Stimulated activated naive CD8-positive, alpha-beta T cell treated with anti-CD3 and anti-CD28 coated beads, Interleukin-15, amount 100 ng/mL, for 72 hours (primary cell): ENCODE results near the gene MCM3AP.
A peak's percentile ranks its signal among the peaks of the same experiment; 100 is the strongest.
"Not testable (repeated sequence)": the region's sequence is repeated elsewhere in the genome, so short reads cannot be mapped to it uniquely, and the experiment has no call there.

Experiments used
- ATAC-seq: fragments of 150-1000 bp; cut with Tn5 transposase; 2 replicates; pipeline ENCODE4 v1.10.0; 2021; ENCODE audit warnings: mild to moderate bottlenecking, moderate library complexity
- DNase-seq, 2 donors: peaks; one replicate each; pipeline ENCODE4 v3.0.0; 2021 to 2022
- H3K27ac Mint-ChIP-seq, 2 donors: one replicate each; pipeline ENCODE4 v1.8.0; 2022; ENCODE audit warnings: mild to moderate bottlenecking in 2 of 2, mixed read lengths in 2 of 2, moderate library complexity in 2 of 2
- H3K27me3 Mint-ChIP-seq: one replicate; pipeline ENCODE4 v1.8.0; 2022; ENCODE audit warnings: mixed read lengths
- H3K4me1 Mint-ChIP-seq: one replicate; pipeline ENCODE4 v1.8.0; 2022; ENCODE audit warnings: mild to moderate bottlenecking, mixed read lengths
- H3K4me3 Mint-ChIP-seq, 2 donors: one replicate each; pipeline ENCODE4 v1.8.0; 2022; ENCODE audit warnings: mild to moderate bottlenecking in 2 of 2, mixed read lengths in 2 of 2, moderate library complexity in 1 of 2
- H3K9me3 Mint-ChIP-seq, 2 donors: one replicate each; pipeline ENCODE4 v1.8.0; 2022; ENCODE audit warnings: mixed read lengths in 2 of 2

Gene MCM3AP

DNA sequence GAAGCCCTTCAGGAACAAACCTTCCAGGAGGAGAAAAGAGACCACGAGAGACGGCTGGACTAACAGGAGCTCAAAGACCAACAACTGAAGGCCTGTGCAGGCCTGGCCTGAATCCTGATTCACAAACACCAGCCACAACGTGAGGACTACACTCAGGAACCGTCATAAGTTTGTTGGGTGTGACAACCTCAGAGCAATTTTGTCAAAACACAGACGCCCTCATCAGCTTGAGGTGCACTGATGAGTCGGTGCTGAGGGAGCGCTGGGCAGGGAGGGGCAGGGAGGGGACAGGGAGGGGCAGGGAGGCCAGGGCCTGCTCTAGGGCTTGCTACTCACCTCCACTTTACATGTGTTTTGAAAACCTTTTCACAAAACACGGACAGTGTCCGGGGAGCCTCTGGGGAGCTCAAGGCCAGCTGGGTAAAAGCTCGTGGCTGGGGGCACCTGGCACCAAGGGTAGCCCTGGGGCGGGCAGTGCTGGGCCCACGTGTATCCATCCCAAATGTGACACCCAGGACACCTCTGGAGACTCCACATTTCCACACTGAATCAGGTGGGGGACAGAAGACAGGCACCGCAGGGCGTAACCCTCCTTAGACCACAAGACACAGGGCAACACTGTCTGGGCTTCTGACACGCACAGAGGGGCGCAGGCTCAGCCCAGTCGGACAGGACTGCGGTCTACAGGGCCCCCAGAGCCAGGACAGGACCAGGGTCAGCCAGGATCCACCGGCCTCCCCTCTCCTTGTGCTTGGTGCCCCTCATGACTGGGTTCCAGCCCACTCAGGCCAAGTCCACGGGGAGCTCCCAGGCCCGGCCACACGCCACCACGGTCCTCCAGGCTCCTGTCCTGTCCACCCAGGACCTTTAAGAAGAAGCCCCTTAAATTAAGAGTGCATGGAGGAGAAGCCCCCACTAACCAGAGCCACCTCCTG, 73.4 kb downstream of the MCM3AP start:
- no peak for DNase-seq
- no peaks in the 10 kb centered on the region for H3K4me1 Mint-ChIP-seq
- ATAC-seq: no peak
- H3K9me3 Mint-ChIP-seq: no peaks in the 10 kb centered on the region
- H3K27ac Mint-ChIP-seq: no peak overlapping the region
- H3K27me3 Mint-ChIP-seq: no peaks in the 10 kb centered on the region
- H3K4me3 Mint-ChIP-seq: no peak overlapping the region

- Mint-ChIP-seq H3K4me3 (no peak overlapping the region), H3K4me1 (no peaks in the 10 kb centered on the region), H3K27me3 (no peaks in the 10 kb centered on the region), H3K9me3 (no peaks in the 10 kb centered on the region), H3K27ac (peak overlapping the region in 1 of 2 donors; percentile 79)
- DNase-seq (no peak), ATAC-seq (no peak)
Observed at GRCh38 chr21:46211376-46211775, 74.0 kb downstream of the MCM3AP start.

DNA sequence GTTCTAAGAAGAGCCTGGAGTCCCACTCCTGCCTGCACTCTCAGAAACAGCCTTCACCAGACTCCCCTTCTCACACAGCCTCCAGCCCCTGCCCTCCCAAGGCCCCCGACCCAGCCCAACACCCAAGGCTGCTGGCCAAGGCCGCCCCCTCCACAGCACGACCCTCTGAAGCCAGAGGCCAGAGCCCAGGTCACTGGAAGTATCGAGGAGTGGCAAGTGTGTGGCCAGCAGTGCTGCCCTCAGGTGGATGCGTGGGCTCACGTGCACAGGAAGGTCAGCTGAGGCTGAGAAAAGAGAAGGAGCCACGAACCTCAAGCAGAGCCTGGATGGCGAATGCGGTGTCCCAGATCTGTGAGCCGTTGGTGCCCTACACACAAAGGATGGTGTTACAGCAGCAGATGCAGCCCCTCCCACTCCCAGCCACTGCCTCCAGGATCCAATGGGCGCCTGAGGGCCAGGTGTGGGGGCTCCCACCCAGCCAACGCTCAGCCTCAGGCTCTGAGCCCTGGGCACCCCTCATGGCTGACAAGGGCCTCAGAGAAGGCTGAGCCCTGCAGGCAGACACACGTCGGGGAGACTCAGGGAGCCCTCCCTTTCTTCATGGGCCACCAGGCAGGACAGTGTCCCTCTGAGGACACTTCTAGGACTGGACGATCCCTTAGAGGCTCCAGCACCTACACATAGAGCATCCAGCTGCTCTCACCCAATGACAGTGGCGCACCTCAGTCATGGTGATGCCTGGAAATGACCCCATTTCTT, 74.9 kb downstream of the MCM3AP start:
- DNase-seq (no peak), ATAC-seq (no peak)
- no peaks in the 10 kb centered on the region for H3K4me1 Mint-ChIP-seq
- no peaks in the 10 kb centered on the region for H3K9me3 Mint-ChIP-seq
- no peak overlapping the region for H3K4me3 Mint-ChIP-seq
- H3K27ac Mint-ChIP-seq: no peak overlapping the region
- H3K27me3 Mint-ChIP-seq: no peaks in the 10 kb centered on the region

GRCh38 chr21:46208761-46209721, 76.4 kb downstream of the MCM3AP start:
- H3K9me3 Mint-ChIP-seq: no peaks in the 10 kb centered on the region
- no peak overlapping the region for H3K4me3 Mint-ChIP-seq

GRCh38 chr21:46207920-46208591, 77.4 kb downstream of the MCM3AP start:
- Mint-ChIP-seq H3K4me1 (no peaks in the 10 kb centered on the region), H3K4me3 (no peak overlapping the region), H3K9me3 (no peaks in the 10 kb centered on the region), H3K27ac (peak overlapping the region in 1 of 2 donors; percentile 19), H3K27me3 (no peaks in the 10 kb centered on the region)
- peak; percentile 57 for ATAC-seq
- no peak for DNase-seq

More at GRCh38 chr21:46208761-46209721, 76.4 kb downstream of the MCM3AP start:
- no peak overlapping the region for H3K27ac Mint-ChIP-seq
- DNase-seq (no peak), ATAC-seq (no peak)
- no peaks in the 10 kb centered on the region for H3K4me1 Mint-ChIP-seq
- H3K27me3 Mint-ChIP-seq: no peaks in the 10 kb centered on the region

DNA sequence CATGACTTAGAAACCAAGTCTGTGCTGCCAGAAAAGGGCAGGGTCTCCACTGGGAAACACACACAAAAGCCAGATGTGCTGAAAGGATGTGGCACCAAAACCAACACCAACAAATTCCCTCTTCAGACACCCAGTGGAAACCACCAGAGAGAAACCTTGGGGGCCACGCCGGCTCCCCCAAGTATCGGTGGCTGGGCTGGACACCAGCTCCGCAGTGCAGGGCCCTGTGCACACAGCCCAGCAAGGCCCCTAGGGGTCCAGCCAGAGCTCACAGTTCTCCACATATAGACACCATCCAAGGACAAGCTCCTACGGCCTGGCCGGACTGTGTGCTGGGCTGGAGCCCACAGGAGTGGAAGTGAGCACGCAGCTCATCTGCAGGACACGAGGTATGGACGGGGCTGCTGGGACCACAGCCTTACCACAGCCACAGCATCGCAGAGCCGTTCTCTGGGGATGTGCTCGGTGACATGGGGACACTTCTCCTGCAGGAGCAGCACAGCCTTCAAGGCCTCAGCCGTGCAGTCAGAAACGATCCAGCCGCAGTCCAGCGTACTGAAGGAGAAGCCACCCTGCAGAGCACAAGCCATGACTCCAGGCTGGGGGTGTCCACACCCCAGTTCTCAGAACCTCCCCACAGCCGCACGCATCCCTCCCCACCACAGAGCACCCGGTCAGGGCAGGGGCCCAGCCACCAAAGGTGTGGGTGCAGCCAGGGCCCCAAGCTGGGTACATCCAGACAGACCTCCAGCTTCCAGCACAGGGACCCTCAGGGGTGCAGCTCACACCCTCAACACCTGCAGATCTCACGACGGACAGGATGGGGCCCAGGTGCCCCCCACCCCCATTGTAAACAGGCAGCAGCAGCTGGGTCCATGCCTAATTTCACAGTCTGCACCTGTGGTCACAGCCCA, 78.1 kb downstream of the MCM3AP start:
- peak; percentile 14 for ATAC-seq
- H3K4me3 Mint-ChIP-seq: no peak overlapping the region
- no peaks in the 10 kb centered on the region for H3K9me3 Mint-ChIP-seq
- DNase-seq: no peak
- H3K27ac Mint-ChIP-seq: peak overlapping the region in 1 of 2 donors; percentile 25
- no peaks in the 10 kb centered on the region for H3K4me1 Mint-ChIP-seq
- H3K27me3 Mint-ChIP-seq: no peaks in the 10 kb centered on the region

DNA sequence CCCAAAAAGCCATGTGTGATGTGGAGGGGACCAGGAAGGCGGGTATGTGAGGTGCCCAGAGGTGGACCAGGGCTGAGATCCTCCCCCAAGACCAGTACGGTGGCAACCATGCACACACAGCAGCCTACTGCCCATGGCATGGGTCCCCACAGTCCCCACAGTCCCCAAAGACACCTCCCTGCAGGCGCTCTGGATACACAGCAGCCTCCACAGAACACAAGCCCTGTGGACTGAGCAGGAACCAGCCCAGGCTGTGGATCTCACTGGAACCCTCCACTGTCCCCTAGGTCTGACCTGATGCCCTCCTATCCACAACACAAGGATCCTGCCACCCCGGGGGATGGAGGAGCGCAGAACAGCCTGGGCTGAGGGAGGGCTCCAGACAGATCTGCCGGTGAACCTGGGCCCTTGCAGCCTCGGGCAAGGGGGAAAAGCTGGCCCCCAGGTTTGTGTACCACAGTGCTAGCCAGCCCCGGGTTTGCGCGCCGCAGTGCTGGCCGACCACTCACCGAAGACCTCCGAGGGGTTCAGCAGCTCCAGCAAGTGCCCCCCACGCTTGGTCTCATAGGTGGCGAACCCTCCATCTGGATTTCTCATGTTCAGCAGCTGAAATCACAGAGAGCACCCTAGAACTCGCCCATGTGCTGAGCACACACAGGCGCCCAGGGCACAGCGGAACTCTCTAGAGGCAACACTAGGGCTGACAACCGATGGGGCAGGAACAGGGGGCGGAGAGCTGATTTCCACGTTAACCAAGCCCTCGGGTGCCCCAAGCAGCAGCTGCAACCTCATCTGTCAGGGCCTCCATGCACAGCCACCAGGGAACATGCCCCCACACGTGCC, 79.0 kb downstream of the MCM3AP start:
- ATAC-seq (no peak), DNase-seq (no peak)
- no peaks in the 10 kb centered on the region for H3K4me1 Mint-ChIP-seq
- no peak overlapping the region for H3K27ac Mint-ChIP-seq
- H3K27me3 Mint-ChIP-seq: no peaks in the 10 kb centered on the region
- no peak overlapping the region for H3K4me3 Mint-ChIP-seq
- no peaks in the 10 kb centered on the region for H3K9me3 Mint-ChIP-seq

DNA sequence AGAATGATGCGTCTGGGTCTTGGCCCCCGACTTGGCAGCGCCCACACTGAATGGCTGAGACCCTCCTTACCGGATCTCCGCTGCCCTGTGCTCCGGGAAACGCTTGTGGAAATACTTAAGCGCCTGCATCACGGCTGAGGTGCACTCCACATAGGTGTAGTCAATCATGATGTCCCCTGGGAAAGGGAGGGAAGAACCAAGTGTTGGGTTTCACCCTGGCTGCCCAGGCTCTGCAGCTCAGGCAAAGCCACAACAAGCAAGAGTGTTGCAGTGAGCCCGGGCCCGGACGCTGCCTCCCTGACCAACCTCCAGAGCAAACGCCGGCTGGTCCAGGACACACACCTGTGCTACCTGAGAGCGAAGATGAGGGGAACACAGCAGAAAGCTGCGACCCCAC, 79.6 kb downstream of the MCM3AP start:
- Mint-ChIP-seq H3K27ac (no peak overlapping the region), H3K9me3 (no peaks in the 10 kb centered on the region), H3K4me1 (no peaks in the 10 kb centered on the region), H3K27me3 (no peaks in the 10 kb centered on the region), H3K4me3 (no peak overlapping the region)
- no peak for DNase-seq
- ATAC-seq: no peak

DNA sequence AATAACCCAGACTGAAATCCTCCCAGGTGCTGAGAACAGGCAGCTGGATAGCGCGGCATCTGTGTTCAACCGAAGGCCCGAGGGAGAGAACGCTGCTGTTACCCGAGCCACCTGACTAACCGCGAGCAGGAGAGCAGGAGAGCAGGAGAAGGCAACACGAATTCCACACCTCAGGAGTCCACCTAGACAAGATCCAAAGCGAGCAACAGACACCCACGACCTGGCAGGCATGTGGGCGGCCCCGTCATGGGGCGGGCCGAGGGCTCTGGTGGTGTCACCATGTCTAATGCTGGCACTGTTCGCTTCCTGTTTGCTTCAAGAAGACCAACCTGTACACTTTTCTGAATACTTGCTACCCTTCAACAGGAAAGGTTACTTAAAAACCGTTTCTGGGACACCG, 80.2 kb downstream of the MCM3AP start:
- H3K9me3 Mint-ChIP-seq: no peaks in the 10 kb centered on the region
- no peak for ATAC-seq
- DNase-seq: no peak
- no peak overlapping the region for H3K4me3 Mint-ChIP-seq
- no peaks in the 10 kb centered on the region for H3K4me1 Mint-ChIP-seq
- H3K27ac Mint-ChIP-seq: no peak overlapping the region
- no peaks in the 10 kb centered on the region for H3K27me3 Mint-ChIP-seq

DNA sequence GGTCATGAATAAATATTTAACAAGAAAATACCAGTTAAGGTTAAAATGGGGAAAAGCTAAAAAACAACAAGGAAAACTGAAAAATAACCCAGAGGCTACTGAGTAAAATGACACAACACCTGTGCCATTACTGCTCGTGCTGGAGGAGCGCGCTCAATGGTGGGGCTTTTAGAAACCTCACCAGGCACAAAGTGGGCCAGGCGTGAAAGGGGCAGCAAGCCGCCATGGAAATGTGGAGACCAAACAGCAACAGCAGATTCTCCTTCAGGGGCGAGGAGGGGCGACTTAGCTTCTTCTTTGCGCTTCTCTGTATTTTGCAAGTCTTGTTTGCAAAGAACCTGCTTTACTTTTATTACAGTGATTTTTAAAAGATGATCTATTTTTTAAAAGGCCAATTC, 82.2 kb downstream of the MCM3AP start:
- Mint-ChIP-seq H3K9me3 (no peaks in the 10 kb centered on the region), H3K27ac (peak overlapping the region in 1 of 2 donors; percentile 54), H3K4me1 (no peaks in the 10 kb centered on the region), H3K4me3 (no peak overlapping the region), H3K27me3 (no peaks in the 10 kb centered on the region)
- DNase-seq (no peak), ATAC-seq (no peak)

GRCh38 chr21:46202592-46203202, 82.7 kb downstream of the MCM3AP start:
- peak overlapping the region; percentile 27 to 46 for H3K27ac Mint-ChIP-seq
- H3K4me1 Mint-ChIP-seq: no peaks in the 10 kb centered on the region
- H3K4me3 Mint-ChIP-seq: no peak overlapping the region
- ATAC-seq (no peak), DNase-seq (no peak)
- H3K27me3 Mint-ChIP-seq: no peaks in the 10 kb centered on the region
- no peaks in the 10 kb centered on the region for H3K9me3 Mint-ChIP-seq

- H3K9me3 Mint-ChIP-seq, H3K4me1 Mint-ChIP-seq, H3K27me3 Mint-ChIP-seq, H3K27ac Mint-ChIP-seq, H3K4me3 Mint-ChIP-seq, ATAC-seq, DNase-seq: not testable (repeated sequence)
Observed at GRCh38 chr21:46200877-46201803, 84.3 kb downstream of the MCM3AP start.
